Activated CD4-positive, alpha-beta memory T cell treated with anti-CD3 and anti-CD28 coated beads for 36 hours (primary cell): ENCODE measurements around the gene KRT2. TPM values are rescaled to one million over a fixed set of nuclear protein-coding genes. Genes with fewer than 3 reads are reported as not detected.

ENCODE experiments used
- total RNA-seq, 2 experiments: library from RNA; stranded (reverse); gene quantifications; one replicate each; pipeline ENCODE4 v1.2.3, GENCODE V29; 2021

Gene KRT2
- total RNA-seq, 2 experiments from 2014 or later = not detected

Other genes starting within 250 kb of the KRT2 start
- not detected for gene KRT82, start 245.9 kb downstream of the KRT2 start, total RNA-seq
- not detected for gene KRT75, start 217.8 kb downstream of the KRT2 start, total RNA-seq
- gene KRT6B, start 200.1 kb downstream of the KRT2 start, total RNA-seq = not detected
- gene KRT6C, start 178.4 kb downstream of the KRT2 start, total RNA-seq = not detected
- gene KRT6A, start 159.0 kb downstream of the KRT2 start, total RNA-seq = not detected
- gene KRT5, start 131.8 kb downstream of the KRT2 start, total RNA-seq = not detected
- not detected for gene KRT71, start 99.1 kb downstream of the KRT2 start, total RNA-seq
- gene KRT74, start 78.4 kb downstream of the KRT2 start, total RNA-seq = not detected
- under 1 TPM in 1 of 2 experiments, not detected in 1; 0.17 TPM for gene KRT72, start 50.7 kb downstream of the KRT2 start, total RNA-seq
- under 1 TPM in 1 of 2 experiments, not detected in 1; 0.19 TPM for gene KRT73, start 33.7 kb downstream of the KRT2 start, total RNA-seq
- gene KRT1, start 28.2 kb upstream of the KRT2 start, total RNA-seq = not detected
- not detected for gene KRT77, start 51.3 kb upstream of the KRT2 start, total RNA-seq
- gene KRT76, start 125.1 kb upstream of the KRT2 start, total RNA-seq = not detected
- not detected for gene KRT3, start 143.9 kb upstream of the KRT2 start, total RNA-seq
- not detected for gene KRT4, start 161.9 kb upstream of the KRT2 start, total RNA-seq
- not detected for gene KRT79, start 182.1 kb upstream of the KRT2 start, total RNA-seq
- gene KRT78, start 196.8 kb upstream of the KRT2 start, total RNA-seq = not detected